Fibroblast of villous mesenchyme (primary cell): Measurements from ENCODE around the gene COPZ2. TPM values are rescaled to one million over a fixed set of nuclear protein-coding genes. Genes with fewer than 3 reads are reported as not detected.
A peak's percentile ranks its signal among the peaks of the same experiment; 100 is the strongest.
"Not testable (repeated sequence)": the region's sequence is repeated elsewhere in the genome, so short reads cannot be mapped to it uniquely, and the experiment has no call there.

ENCODE experiments used
- DNase-seq: peaks from one replicate; pipeline ENCODE4 v3.0.0-alpha.2; 2010; ENCODE audit warnings: low read depth
- H3K4me3 ChIP-seq: 2 replicates; pipeline ENCODE4 v1.5.1; 2011; ENCODE audit warnings: low read depth, mild to moderate bottlenecking, low read length
- CTCF ChIP-seq: IDR thresholded peaks from 2 replicates; pipeline ENCODE4 v1.5.1; 2012; ENCODE audit warnings: low read depth, mild to moderate bottlenecking, low read length; ENCODE audit not compliant: insufficient read depth
- total RNA-seq: library from RNA; depleted of rRNA; stranded (reverse); fragments of >200 nt; gene quantifications from 2 replicates; pipeline ENCODE4 v1.2.3, GENCODE V29; 2012

The COPZ2 gene
- total RNA-seq: 61.3 and 75.7 TPM in 2 replicates

GRCh38 chr17:48037036-48037837 lies at the start of gene COPZ2:
Gene COPZ2 (minus strand): TSS chr17:48037797. CDS start chr17:48037777, 20 bp downstream.
- TF ChIP-seq CTCF: peak; percentile 70
- peak within 1 kb of the TSS; percentile 80 for H3K4me3 ChIP-seq
- peak; percentile 64 for DNase-seq

GRCh38 chr17:48084932-48085331 lies 47.3 kb upstream of the COPZ2 start:
- TF ChIP-seq CTCF: no peak
- no peak overlapping the region for H3K4me3 ChIP-seq
- DNase-seq: no peak

- H3K4me3 ChIP-seq: no peak overlapping the region
- no peak for TF ChIP-seq CTCF
- DNase-seq: no peak
Measured at GRCh38 chr17:48081858-48082257, 44.3 kb upstream of the COPZ2 start.

GRCh38 chr17:48077152-48077551 lies 39.6 kb upstream of the COPZ2 start:
- H3K4me3 ChIP-seq, DNase-seq: not testable (repeated sequence)

GRCh38 chr17:48074322-48075081 lies 36.9 kb upstream of the COPZ2 start:
- DNase-seq: peak; percentile 84
- no peak overlapping the region for H3K4me3 ChIP-seq

GRCh38 chr17:48073566-48074094 lies 36.0 kb upstream of the COPZ2 start:
- DNase-seq, H3K4me3 ChIP-seq: not testable (repeated sequence)

More at GRCh38 chr17:48074322-48075081, 36.9 kb upstream of the COPZ2 start:
- peak; percentile 75 for TF ChIP-seq CTCF

GRCh38 chr17:48072811-48073210 lies 35.2 kb upstream of the COPZ2 start:
- H3K4me3 ChIP-seq, DNase-seq: not testable (repeated sequence)

- DNase-seq: no peak
- TF ChIP-seq CTCF: no peak
- no peak overlapping the region for H3K4me3 ChIP-seq
Measured at GRCh38 chr17:48071654-48072053, 34.1 kb upstream of the COPZ2 start.
